ENCODE results near the gene PNMA8C. TPM values are rescaled to one million over a fixed set of nuclear protein-coding genes. Genes with fewer than 3 reads are reported as not detected.
"Not testable (repeated sequence)": the region's sequence is repeated elsewhere in the genome, so short reads cannot be mapped to it uniquely, and the experiment has no call there.

The PNMA8C gene
- total RNA-seq, 4 donors from 2014 or later: not detected

DNA sequence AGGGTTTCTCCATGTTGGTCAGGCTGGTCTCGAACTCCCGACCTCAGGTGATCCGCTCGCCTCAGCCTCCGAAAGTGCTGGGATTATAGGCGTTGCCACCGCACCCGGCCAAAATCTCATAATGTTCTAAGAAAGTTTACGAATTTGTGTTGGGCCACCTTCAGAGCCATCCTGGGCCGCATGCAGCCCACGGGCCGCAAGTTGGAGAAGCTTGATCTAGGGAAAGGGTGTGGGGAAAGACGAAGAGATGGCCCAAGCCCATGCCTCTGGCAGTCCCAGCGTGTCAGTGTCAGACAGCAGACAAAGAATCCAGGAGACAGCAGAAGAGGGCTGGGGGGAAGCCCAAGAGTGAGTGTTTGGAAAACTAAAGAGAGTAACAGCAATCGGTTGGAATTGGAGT, 17.3 kb upstream of the PNMA8C start:
- no peak overlapping the region for H3K27ac ChIP-seq
- H3K36me3 ChIP-seq: no peaks in the 10 kb centered on the region
- intact Hi-C loops (cut with DNase I): no loop called here
- peaks cover 0 to 38% (median 0%) of the 10 kb centered on the region in 4 donors for H3K27me3 ChIP-seq
- no peak overlapping the region for H3K4me3 ChIP-seq
- WGBS, 2 donors: 86 to 91% methylated on average over 11 to 13 of the region's 15 CpGs
- DNase-seq: no peak
- no peak for TF ChIP-seq POLR2A (IDR thresholded peaks at IDR 0.05)
- no peak for TF ChIP-seq CTCF (IDR thresholded peaks at IDR 0.05)
- peaks cover 0 to 14% (median 2%) of the 10 kb centered on the region in 3 donors for H3K4me1 ChIP-seq
- H3K9me3 ChIP-seq: no peaks in the 10 kb centered on the region

- intact Hi-C loops (cut with DNase I): no loop called here
- no peak for TF ChIP-seq POLR2A (IDR thresholded peaks at IDR 0.05)
- TF ChIP-seq CTCF (IDR thresholded peaks at IDR 0.05): no peak
- no peaks in the 10 kb centered on the region for H3K36me3 ChIP-seq
- H3K4me1 ChIP-seq: peaks cover 0 to 8% (median 0%) of the 10 kb centered on the region in 3 donors
- H3K9me3 ChIP-seq: no peaks in the 10 kb centered on the region
- WGBS, 2 donors: 35 to 42% methylated on average over 8 of the region's 8 CpGs
- no peak for DNase-seq
- no peak overlapping the region for H3K4me3 ChIP-seq
- H3K27ac ChIP-seq: no peak overlapping the region
- peaks cover 0 to 19% (median 0%) of the 10 kb centered on the region in 4 donors for H3K27me3 ChIP-seq
Measured at GRCh38 chr19:46442808-46443450, 14.2 kb upstream of the PNMA8C start.

DNA sequence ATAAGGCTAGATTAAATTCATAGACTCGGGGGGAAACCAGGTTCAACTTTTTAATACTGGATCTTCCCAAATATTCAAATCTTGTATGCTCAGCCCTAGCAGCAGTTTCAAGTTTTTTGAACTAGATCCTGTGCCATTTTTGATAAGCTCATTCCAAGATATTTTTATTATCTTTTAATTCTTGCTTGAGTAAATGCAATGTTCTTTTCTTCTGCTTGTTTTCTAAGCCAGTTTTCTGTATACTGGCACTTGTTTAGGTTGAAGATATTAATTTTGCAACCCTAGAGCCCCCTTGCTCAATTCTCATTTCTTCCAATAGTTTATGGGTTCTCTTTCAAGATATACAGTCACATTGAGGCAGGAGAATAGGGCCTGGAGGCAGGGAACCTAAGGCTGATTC, 13.1 kb upstream of the PNMA8C start:
- DNase-seq: no peak

DNA sequence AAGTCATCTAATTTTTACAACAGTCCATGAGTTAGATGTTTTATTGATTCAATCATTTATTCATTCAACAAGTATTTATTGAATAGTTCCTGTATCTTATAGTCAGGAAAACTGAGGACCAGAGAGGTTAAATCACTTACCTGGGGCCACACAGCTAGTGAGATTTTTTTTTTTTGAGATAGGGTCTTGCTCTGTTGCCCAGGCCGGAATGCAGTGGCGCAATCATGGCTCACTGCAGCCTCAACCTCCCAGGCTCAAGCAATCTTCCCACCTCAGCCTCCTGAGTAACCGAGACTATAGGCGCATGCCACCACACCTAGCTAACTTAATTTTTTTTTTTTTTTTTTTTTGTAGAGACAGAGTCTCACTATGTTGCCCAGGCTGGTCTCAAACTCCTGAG, 7.0 kb upstream of the PNMA8C start:
- DNase-seq; H3K4me3 ChIP-seq; H3K4me1 ChIP-seq; intact Hi-C loops (cut with DNase I); H3K9me3 ChIP-seq; H3K27ac ChIP-seq; H3K36me3 ChIP-seq: not testable (repeated sequence)
- peaks cover 0 to 65% (median 2%) of the 10 kb centered on the region in 4 donors for H3K27me3 ChIP-seq
- 86 to 87% methylated on average over 4 of the region's 4 CpGs for WGBS, 2 donors

More for the DNA sequence above, 13.1 kb upstream of the PNMA8C start:
- Histone ChIP-seq H3K9me3 (no peaks in the 10 kb centered on the region), H3K4me1 (peaks cover 0 to 8% (median 0%) of the 10 kb centered on the region in 3 donors), H3K27me3 (peaks cover 0 to 18% (median 0%) of the 10 kb centered on the region in 4 donors), H3K36me3 (no peaks in the 10 kb centered on the region), H3K4me3 (no peak overlapping the region), H3K27ac (no peak overlapping the region)
- WGBS, 2 donors: 64 to 72% methylated on average over 1 of the region's 1 CpG
- intact Hi-C loops (cut with DNase I): no loop called here
- TF ChIP-seq POLR2A (IDR thresholded peaks at IDR 0.05): no peak
- TF ChIP-seq CTCF (IDR thresholded peaks at IDR 0.05): no peak

- no peaks in the 10 kb centered on the region for H3K36me3 ChIP-seq
- intact Hi-C loops (cut with DNase I): no loop called here
- H3K4me3 ChIP-seq: no peak overlapping the region
- H3K4me1 ChIP-seq: no peaks in the 10 kb centered on the region
- TF ChIP-seq CTCF (IDR thresholded peaks at IDR 0.05): no peak
- TF ChIP-seq POLR2A (IDR thresholded peaks at IDR 0.05): no peak
- peaks cover 0 to 71% (median 2%) of the 10 kb centered on the region in 4 donors for H3K27me3 ChIP-seq
- WGBS, 2 donors: 49 to 56% methylated on average over 6 of the region's 6 CpGs
- no peak for DNase-seq
- no peaks in the 10 kb centered on the region for H3K9me3 ChIP-seq
- H3K27ac ChIP-seq: no peak overlapping the region
Measured at GRCh38 chr19:46435009-46435408, 6.3 kb upstream of the PNMA8C start.

- peaks cover 0 to 87% (median 2%) of the 10 kb centered on the region in 4 donors for H3K27me3 ChIP-seq
- H3K36me3 ChIP-seq; H3K9me3 ChIP-seq; intact Hi-C loops (cut with DNase I); H3K4me3 ChIP-seq; H3K27ac ChIP-seq; H3K4me1 ChIP-seq; DNase-seq: not testable (repeated sequence)
- WGBS, 2 donors: 34 to 49% methylated on average over 7 of the region's 7 CpGs
Measured at GRCh38 chr19:46433470-46433869, 4.7 kb upstream of the PNMA8C start.
